ENCODE data around the gene ATP2C2.

Gene ATP2C2

DNA sequence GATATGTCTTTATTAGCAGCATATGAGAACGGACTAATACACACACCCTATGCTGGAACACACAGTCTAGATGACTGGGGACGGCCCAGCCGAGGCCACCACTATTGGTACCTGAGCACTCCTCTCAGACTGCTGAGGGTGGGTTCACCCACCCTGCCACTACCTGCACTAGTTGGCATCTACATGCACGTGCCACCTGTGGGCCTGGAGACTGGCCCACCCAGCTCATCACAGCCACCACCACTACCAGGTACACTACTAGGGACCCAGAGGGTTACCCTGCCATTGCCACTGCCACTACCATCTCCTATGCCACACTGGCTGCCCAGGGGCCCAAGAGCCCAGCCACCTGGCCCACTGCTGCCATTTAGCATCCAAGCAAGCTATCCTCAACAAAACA is 103.6 kb downstream of the ATP2C2 start:
- Histone ChIP-seq H4K20me1 (ENCODE audit: insufficient read depth, low read length, poor library complexity, severe bottlenecking) (no peaks in the 10 kb centered on the region), H3K36me3 (ENCODE audit: insufficient read depth, low read length) (no peaks in the 10 kb centered on the region), H3F3A (ENCODE audit: low read depth) (no peaks in the 10 kb centered on the region), H3K4me1 (ENCODE audit: insufficient read depth, low read length, poor library complexity, severe bottlenecking) (no peaks in the 10 kb centered on the region), H2AFZ (ENCODE audit: low read length) (no peak overlapping the region), H3K4me3 (ENCODE audit: low read length, poor library complexity, severe bottlenecking) (no peak overlapping the region), H3K27me3 (ENCODE audit: insufficient read depth, low read length, poor library complexity, severe bottlenecking) (no peaks in the 10 kb centered on the region), H3K79me2 (ENCODE audit: insufficient read depth, low read length) (no peaks in the 10 kb centered on the region), H3K9me2 (replicated peaks; ENCODE audit: low read depth, low read length) (no peaks in the 10 kb centered on the region), H3K9ac (ENCODE audit: low read depth, low read length, poor library complexity, severe bottlenecking) (no peak overlapping the region), H3K9me3 (ENCODE audit: insufficient read depth, low read depth, low read length) (peaks cover 9% of the 10 kb centered on the region; the same call in 1 of the 2 replicates), H3K4me2 (ENCODE audit: low read depth, low read length, poor library complexity, severe bottlenecking) (no peak overlapping the region)
- TF ChIP-seq, protein P1, sequence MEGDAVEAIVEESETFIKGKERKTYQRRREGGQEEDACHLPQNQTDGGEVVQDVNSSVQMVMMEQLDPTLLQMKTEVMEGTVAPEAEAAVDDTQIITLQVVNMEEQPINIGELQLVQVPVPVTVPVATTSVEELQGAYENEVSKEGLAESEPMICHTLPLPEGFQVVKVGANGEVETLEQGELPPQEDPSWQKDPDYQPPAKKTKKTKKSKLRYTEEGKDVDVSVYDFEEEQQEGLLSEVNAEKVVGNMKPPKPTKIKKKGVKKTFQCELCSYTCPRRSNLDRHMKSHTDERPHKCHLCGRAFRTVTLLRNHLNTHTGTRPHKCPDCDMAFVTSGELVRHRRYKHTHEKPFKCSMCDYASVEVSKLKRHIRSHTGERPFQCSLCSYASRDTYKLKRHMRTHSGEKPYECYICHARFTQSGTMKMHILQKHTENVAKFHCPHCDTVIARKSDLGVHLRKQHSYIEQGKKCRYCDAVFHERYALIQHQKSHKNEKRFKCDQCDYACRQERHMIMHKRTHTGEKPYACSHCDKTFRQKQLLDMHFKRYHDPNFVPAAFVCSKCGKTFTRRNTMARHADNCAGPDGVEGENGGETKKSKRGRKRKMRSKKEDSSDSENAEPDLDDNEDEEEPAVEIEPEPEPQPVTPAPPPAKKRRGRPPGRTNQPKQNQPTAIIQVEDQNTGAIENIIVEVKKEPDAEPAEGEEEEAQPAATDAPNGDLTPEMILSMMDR (conservative IDR thresholded peaks at IDR 0.05; ENCODE audit: low read length): no peak
- TF ChIP-seq EZH2phosphoT487 (IDR thresholded peaks at IDR 0.05; ENCODE audit: borderline replicate concordance): no peak

DNA sequence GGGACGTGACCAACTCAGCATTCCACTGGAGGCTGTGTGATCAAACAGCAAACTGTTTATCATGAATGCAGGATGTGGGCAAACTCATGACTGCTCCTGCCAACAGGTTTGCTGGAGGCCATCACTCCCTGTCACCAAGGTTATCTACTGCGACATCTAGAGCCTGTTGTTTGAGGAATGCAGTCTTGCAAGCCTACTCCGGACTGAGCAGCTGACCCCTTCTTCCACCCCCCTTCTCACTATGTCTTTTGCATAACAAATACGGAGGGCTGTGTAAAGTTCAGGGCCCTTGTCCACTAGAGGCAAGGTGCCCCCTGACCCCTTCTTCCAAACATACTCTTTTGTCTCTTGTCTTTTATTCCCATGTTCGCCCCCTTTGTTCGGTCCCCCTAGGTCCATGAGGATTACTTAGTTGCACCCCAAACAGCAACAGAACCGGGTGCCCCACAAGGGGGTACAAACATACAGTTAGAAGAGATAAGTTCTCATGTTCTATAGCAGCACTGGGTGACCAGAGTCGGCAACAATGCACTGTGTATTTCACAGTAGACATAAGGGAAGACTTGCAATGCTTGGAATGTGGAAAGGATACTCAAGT is 107.4 kb downstream of the ATP2C2 start:
- H3K79me2 ChIP-seq (ENCODE audit: insufficient read depth, low read length): no peaks in the 10 kb centered on the region
- no peaks in the 10 kb centered on the region for H3K4me1 ChIP-seq (ENCODE audit: insufficient read depth, low read length, poor library complexity, severe bottlenecking)
- H3K27me3 ChIP-seq (ENCODE audit: insufficient read depth, low read length, poor library complexity, severe bottlenecking): no peaks in the 10 kb centered on the region
- no peaks in the 10 kb centered on the region for H3F3A ChIP-seq (ENCODE audit: low read depth)
- H3K9me2 ChIP-seq (replicated peaks; ENCODE audit: low read depth, low read length): no peaks in the 10 kb centered on the region
- no peak for TF ChIP-seq EZH2phosphoT487 (IDR thresholded peaks at IDR 0.05; ENCODE audit: borderline replicate concordance)
- TF ChIP-seq, protein P1 (conservative IDR thresholded peaks at IDR 0.05; ENCODE audit: low read length): no peak
- H2AFZ ChIP-seq (ENCODE audit: low read length): no peak overlapping the region
- no peaks in the 10 kb centered on the region; the same call in 1 of the 2 replicates for H3K9me3 ChIP-seq (ENCODE audit: insufficient read depth, low read depth, low read length)
- H4K20me1 ChIP-seq (ENCODE audit: insufficient read depth, low read length, poor library complexity, severe bottlenecking): no peaks in the 10 kb centered on the region
- H3K9ac ChIP-seq (ENCODE audit: low read depth, low read length, poor library complexity, severe bottlenecking): no peak overlapping the region
- H3K36me3 ChIP-seq (ENCODE audit: insufficient read depth, low read length): no peaks in the 10 kb centered on the region
- no peak overlapping the region for H3K4me3 ChIP-seq (ENCODE audit: low read length, poor library complexity, severe bottlenecking)
- H3K4me2 ChIP-seq (ENCODE audit: low read depth, low read length, poor library complexity, severe bottlenecking): no peak overlapping the region

DNA sequence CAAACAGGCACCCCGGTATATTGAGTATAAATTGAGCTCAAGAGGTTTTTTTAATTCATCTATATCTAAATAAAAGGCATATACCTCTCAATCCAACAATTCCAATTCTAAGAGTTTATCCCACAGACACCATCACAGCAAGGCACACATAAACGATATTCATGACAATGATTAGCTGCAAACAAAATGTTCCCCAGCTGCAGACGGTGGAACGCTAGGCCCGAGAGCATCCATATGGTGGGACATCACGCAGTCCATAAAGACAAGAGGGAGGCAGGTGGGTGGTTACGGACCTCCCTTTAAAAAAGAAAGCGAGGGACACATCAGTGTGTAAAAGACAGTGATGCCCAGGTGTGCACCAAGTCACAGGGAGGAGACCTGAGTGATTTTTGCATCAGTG is 108.1 kb downstream of the ATP2C2 start:
- no peaks in the 10 kb centered on the region for H3K4me1 ChIP-seq (ENCODE audit: insufficient read depth, low read length, poor library complexity, severe bottlenecking)
- H3K9me2 ChIP-seq (replicated peaks; ENCODE audit: low read depth, low read length): no peaks in the 10 kb centered on the region
- H3F3A ChIP-seq (ENCODE audit: low read depth): no peaks in the 10 kb centered on the region
- no peaks in the 10 kb centered on the region for H3K27me3 ChIP-seq (ENCODE audit: insufficient read depth, low read length, poor library complexity, severe bottlenecking)
- no peak overlapping the region for H3K9ac ChIP-seq (ENCODE audit: low read depth, low read length, poor library complexity, severe bottlenecking)
- no peak for TF ChIP-seq EZH2phosphoT487 (IDR thresholded peaks at IDR 0.05; ENCODE audit: borderline replicate concordance)
- TF ChIP-seq, protein P1 (conservative IDR thresholded peaks at IDR 0.05; ENCODE audit: low read length): no peak
- no peak overlapping the region for H3K4me3 ChIP-seq (ENCODE audit: low read length, poor library complexity, severe bottlenecking)
- no peaks in the 10 kb centered on the region for H4K20me1 ChIP-seq (ENCODE audit: insufficient read depth, low read length, poor library complexity, severe bottlenecking)
- no peaks in the 10 kb centered on the region for H3K79me2 ChIP-seq (ENCODE audit: insufficient read depth, low read length)
- no peak overlapping the region for H2AFZ ChIP-seq (ENCODE audit: low read length)
- H3K9me3 ChIP-seq (ENCODE audit: insufficient read depth, low read depth, low read length): no peaks in the 10 kb centered on the region
- H3K4me2 ChIP-seq (ENCODE audit: low read depth, low read length, poor library complexity, severe bottlenecking): no peak overlapping the region
- no peaks in the 10 kb centered on the region for H3K36me3 ChIP-seq (ENCODE audit: insufficient read depth, low read length)

Data from Loucy (cell line).